Activated B cell treated with CpG ODN at 0.5 μM for 24 hours (primary cell): ENCODE data around the gene SETD1B. TPM values are rescaled to one million over a fixed set of nuclear protein-coding genes. Genes with fewer than 3 reads are reported as not detected.
"Not testable (repeated sequence)": the region's sequence is repeated elsewhere in the genome, so short reads cannot be mapped to it uniquely, and the experiment has no call there.

Source experiments
- ATAC-seq: fragments of 200-7000 bp; cut with Tn5 transposase; one replicate; pipeline ENCODE4 v1.10.0; 2021; ENCODE audit warnings: low read depth, mild to moderate bottlenecking, moderate library complexity
- CTCF ChIA-PET: fragments of 350-600 bp; sonication (Branson Sonifier 250); formaldehyde crosslinking; loops from one replicate; lab custom pipeline; 2021; ENCODE audit warnings: antibody characterized with exemption; lab: Charles Lee
- POLR2A ChIA-PET: fragments of 350-600 bp; sonication (Branson Sonifier 250); formaldehyde crosslinking; loops from one replicate; lab custom pipeline; 2021; ENCODE audit warnings: antibody characterized with exemption; lab: Charles Lee
- DNase-seq: peaks from one replicate; pipeline ENCODE4 v3.0.0; 2022
- H3K27ac Mint-ChIP-seq: one replicate; pipeline ENCODE4 v1.8.0; 2020; ENCODE audit warnings: mixed read lengths
- H3K27me3 Mint-ChIP-seq: one replicate; pipeline ENCODE4 v1.8.0; 2021; ENCODE audit warnings: mixed read lengths
- H3K36me3 Mint-ChIP-seq: one replicate; pipeline ENCODE4 v1.8.0; 2021; ENCODE audit warnings: low read depth, mixed read lengths
- H3K4me1 Mint-ChIP-seq: one replicate; pipeline ENCODE4 v1.8.0; 2021; ENCODE audit warnings: mixed read lengths
- H3K4me3 Mint-ChIP-seq: one replicate; pipeline ENCODE4 v1.8.0; 2020; ENCODE audit warnings: mild to moderate bottlenecking, mixed read lengths
- H3K9me3 Mint-ChIP-seq: one replicate; pipeline ENCODE4 v1.8.0; 2020; ENCODE audit warnings: mixed read lengths
- CTCF ChIP-seq: fragments of 200-600 bp; IDR thresholded peaks from one replicate; pipeline ENCODE4 v1.8.0; 2022; ENCODE audit warnings: antibody characterized with exemption, mild to moderate bottlenecking
- intact Hi-C: fragments of 100-400 bp; cut with micrococcal nuclease; formaldehyde crosslinking; loops from one replicate; pipeline ENCODE4 v1.15.1; 2024
- total RNA-seq: library from RNA; stranded (reverse); gene quantifications from 2 replicates; pipeline ENCODE4 v1.2.3, GENCODE V29; 2022

Gene SETD1B
- 36.0 and 40.3 TPM in 2 replicates for total RNA-seq

- no peaks in the 10 kb centered on the region for H3K9me3 Mint-ChIP-seq
- peak within 1 kb of the TSS; percentile 97 for H3K4me3 Mint-ChIP-seq
- H3K36me3 Mint-ChIP-seq: peaks cover 41% of the 10 kb centered on the region
- H3K27me3 Mint-ChIP-seq: no peaks in the 10 kb centered on the region
- H3K4me1 Mint-ChIP-seq: peaks cover 56% of the 10 kb centered on the region
- ATAC-seq: peak; percentile 2
- intact Hi-C loops: loop anchor here (1.0 to 5.0 kb wide), 5 partner anchors 8 to 1512 kb away; partner anchors contain the start of genes BCL7A, RNU4-1 and RNU4-2
- TF ChIP-seq CTCF: no peak
- H3K27ac Mint-ChIP-seq: peak within 1 kb of the TSS; percentile 100
- ChIA-PET POLR2A (interaction anchor here (0.5 to 33.0 kb wide), 13 partner anchors 1 to 1512 kb away, joined by 3 to 1155 read pairs (median 3); partner anchors contain the start of genes MLXIP, PSMD9, RHOF and RNU4-1), CTCF (interaction anchor here (1.0 to 14.3 kb wide), 2 partner anchors 8 to 9 kb away, joined by 4 to 635 read pairs; partner anchors contain the start of gene RHOF)
- peak; percentile 70 for DNase-seq
Measured at GRCh38 chr12:121803861-121804416, at the start of gene SETD1B. TSS of gene SETD1B (plus strand) at chr12:121804009. CDS start at chr12:121804738, 729 bp downstream.

GRCh38 chr12:121754836-121755235 lies 49.0 kb upstream of the SETD1B start:
- peaks cover 3% of the 10 kb centered on the region for H3K4me1 Mint-ChIP-seq
- H3K27me3 Mint-ChIP-seq: no peaks in the 10 kb centered on the region
- no peak overlapping the region for H3K4me3 Mint-ChIP-seq
- H3K9me3 Mint-ChIP-seq: no peaks in the 10 kb centered on the region
- no peak for TF ChIP-seq CTCF
- CTCF ChIA-PET: no interaction called here
- POLR2A ChIA-PET: no interaction called here
- H3K36me3 Mint-ChIP-seq: peaks cover 3% of the 10 kb centered on the region
- H3K27ac Mint-ChIP-seq: no peak overlapping the region
- no peak for ATAC-seq
- intact Hi-C loops: no loop called here
- DNase-seq: no peak

- intact Hi-C loops: no loop called here
- H3K4me1 Mint-ChIP-seq: no peaks in the 10 kb centered on the region
- no peak for ATAC-seq
- TF ChIP-seq CTCF: no peak
- DNase-seq: no peak
- H3K27ac Mint-ChIP-seq: no peak overlapping the region
- no peaks in the 10 kb centered on the region for H3K27me3 Mint-ChIP-seq
- H3K36me3 Mint-ChIP-seq: peaks cover 1% of the 10 kb centered on the region
- no peak overlapping the region for H3K4me3 Mint-ChIP-seq
- ChIA-PET CTCF (no interaction called here), POLR2A (no interaction called here)
- H3K9me3 Mint-ChIP-seq: no peaks in the 10 kb centered on the region
Measured at GRCh38 chr12:121755591-121755990, 48.2 kb upstream of the SETD1B start.

GRCh38 chr12:121758536-121758935 lies 45.3 kb upstream of the SETD1B start:
- intact Hi-C loops: not testable (repeated sequence)

GRCh38 chr12:121762269-121762668 lies 41.5 kb upstream of the SETD1B start:
- intact Hi-C loops: no loop called here
- TF ChIP-seq CTCF: no peak
- Mint-ChIP-seq H3K27ac (no peak overlapping the region), H3K27me3 (no peaks in the 10 kb centered on the region), H3K4me3 (no peak overlapping the region), H3K36me3 (no peaks in the 10 kb centered on the region), H3K4me1 (no peaks in the 10 kb centered on the region), H3K9me3 (no peaks in the 10 kb centered on the region)
- DNase-seq: no peak
- POLR2A ChIA-PET: interaction anchor here (0.6 kb wide), 1 partner anchor 53 kb away, joined by 3 read pairs; no protein-coding TSS in a partner anchor
- no peak for ATAC-seq
- CTCF ChIA-PET: no interaction called here

More at GRCh38 chr12:121758536-121758935, 45.3 kb upstream of the SETD1B start:
- H3K4me3 Mint-ChIP-seq, H3K4me1 Mint-ChIP-seq, ATAC-seq, DNase-seq, H3K27ac Mint-ChIP-seq, CTCF ChIA-PET, POLR2A ChIA-PET, H3K27me3 Mint-ChIP-seq, H3K36me3 Mint-ChIP-seq, H3K9me3 Mint-ChIP-seq: not testable (repeated sequence)
